Lung (tissue), 12 donors: Measurements from ENCODE around the gene PLVAP. TPM values are rescaled to one million over a fixed set of nuclear protein-coding genes. Genes with fewer than 3 reads are reported as not detected.
A peak's percentile ranks its signal among the peaks of the same experiment; 100 is the strongest.

Experiments
- ATAC-seq: fragments of 200-7000 bp; cut with Tn5 transposase; one replicate; pipeline ENCODE4 v1.9.1; 2020; ENCODE audit warnings: moderate number of reproducible peaks; ENCODE audit not compliant: insufficient read depth, low FRiP score
- DNase-seq, 3 donors: peaks; one replicate each; pipeline ENCODE4 v3.0.0-alpha.2; 2013 to 2017
- H3K27ac ChIP-seq, 2 donors: one replicate each; pipeline ENCODE4 v1.5.1; 2013; ENCODE audit warnings: mild to moderate bottlenecking in 2 of 2, moderate library complexity in 2 of 2, control low read depth in 1 of 2, inconsistent platforms in 1 of 2, low read depth in 1 of 2, low read length in 1 of 2
- H3K27me3 ChIP-seq, 3 donors: one replicate each; pipeline ENCODE4 v1.5.1; 2013; ENCODE audit warnings: low read length in 2 of 3; ENCODE audit not compliant: control insufficient read depth in 3 of 3, insufficient read depth in 3 of 3
- H3K36me3 ChIP-seq, 4 donors: one replicate each; pipeline ENCODE4 v1.5.1; 2013; ENCODE audit warnings: low read length in 4 of 4, mild to moderate bottlenecking in 1 of 4, moderate library complexity in 1 of 4; ENCODE audit not compliant: control insufficient read depth in 4 of 4, insufficient read depth in 4 of 4
- H3K4me1 ChIP-seq, 5 donors: one replicate each; pipeline ENCODE4 v1.5.1; 2013; ENCODE audit warnings: low read length in 5 of 5, mild to moderate bottlenecking in 2 of 5, moderate library complexity in 1 of 5; ENCODE audit not compliant: control insufficient read depth in 5 of 5, insufficient read depth in 5 of 5
- H3K4me3 ChIP-seq: one replicate; pipeline ENCODE4 v1.5.1; 2013; ENCODE audit warnings: mild to moderate bottlenecking, control low read depth, moderate library complexity
- H3K9ac ChIP-seq, 2 donors: one replicate each; pipeline ENCODE4 v1.5.1; 2013; ENCODE audit warnings: low read length in 2 of 2, control low read depth in 1 of 2; ENCODE audit not compliant: insufficient read depth in 1 of 2
- H3K9me3 ChIP-seq, 4 donors: one replicate each; pipeline ENCODE4 v1.5.1; 2013; ENCODE audit warnings: low read length in 3 of 4, mild to moderate bottlenecking in 1 of 4, moderate library complexity in 1 of 4; ENCODE audit not compliant: control insufficient read depth in 4 of 4, insufficient read depth in 3 of 4
- CTCF ChIP-seq: IDR thresholded peaks from 2 replicates; pipeline ENCODE4 v1.5.1; 2012; ENCODE audit warnings: mild to moderate bottlenecking; ENCODE audit errors: control extremely low read depth, extremely low read depth
- WGBS, 2 donors: extraction: QIAGEN DNeasy Blood & Tissue Kit; methylation state at CpG; one replicate each; pipeline ENCODE4 v1.1.7; 2013; 5-methylcytosine and 5-hydroxymethylcytosine counted together
- polyA plus RNA-seq, 2 donors: library from polyadenylated mRNA; stranded (reverse); fragments of 200-250 nt; gene quantifications; one replicate each; pipeline ENCODE4 v1.2.1, GENCODE V29; 2013
- total RNA-seq, 2 donors: library from RNA; depleted of rRNA in 1 of 2; stranded (reverse); fragments of >200 nt in 1 of 2; gene quantifications; one replicate each; pipeline ENCODE4 v1.2.1, GENCODE V29; 2014 to 2021
- donor health status: control.
- donor health status: control.
- donor health status: Bipolar disorder and iron deficiency.
- donor health status: healthy.
- donor health status: DM: yes; HTN: yes; CAD: no.

The PLVAP gene
- total and polyA plus RNA-seq, 4 donors, result 6.4 to 55.0 (median 25.8) TPM

GRCh38 chr19:17389957-17390664, 13.0 kb upstream of the PLVAP start:
- Histone ChIP-seq H3K27me3 (peaks cover 0 to 10% (median 9%) of the 10 kb centered on the region in 3 donors), H3K27ac (no peak overlapping the region), H3K9ac (no peak overlapping the region), H3K36me3 (no peaks in the 10 kb centered on the region), H3K4me1 (peaks cover 2 to 16% (median 3%) of the 10 kb centered on the region in 5 donors), H3K9me3 (peaks cover 0 to 6% (median 0%) of the 10 kb centered on the region in 4 donors), H3K4me3 (no peak overlapping the region)
- no peak for ATAC-seq
- WGBS, 2 donors, result 9 to 10% methylated on average over 27 to 37 of the region's 37 CpGs
- DNase-seq, result peak in 1 of 3 donors; percentile 25
- no peak for TF ChIP-seq CTCF

GRCh38 chr19:17389288-17389687, 12.1 kb upstream of the PLVAP start:
- no peak for ATAC-seq
- TF ChIP-seq CTCF, result no peak
- WGBS, 2 donors, result 55 to 74% methylated on average over 1 of the region's 1 CpG
- H3K36me3 ChIP-seq, result no peaks in the 10 kb centered on the region
- no peak for DNase-seq
- no peak overlapping the region for H3K9ac ChIP-seq
- H3K9me3 ChIP-seq, result peaks cover 0 to 6% (median 0%) of the 10 kb centered on the region in 4 donors
- no peak overlapping the region for H3K4me3 ChIP-seq
- peaks cover 2 to 16% (median 3%) of the 10 kb centered on the region in 5 donors for H3K4me1 ChIP-seq
- no peak overlapping the region for H3K27ac ChIP-seq
- H3K27me3 ChIP-seq, result peaks cover 0 to 9% (median 8%) of the 10 kb centered on the region in 3 donors

GRCh38 chr19:17385878-17386611, 8.9 kb upstream of the PLVAP start:
- Histone ChIP-seq H3K27me3 (no peaks in the 10 kb centered on the region), H3K4me3 (no peak overlapping the region), H3K9me3 (peaks cover 0 to 6% (median 0%) of the 10 kb centered on the region in 4 donors), H3K36me3 (no peaks in the 10 kb centered on the region), H3K4me1 (peaks cover 0 to 16% (median 0%) of the 10 kb centered on the region in 5 donors), H3K27ac (no peak overlapping the region), H3K9ac (no peak overlapping the region)
- ATAC-seq (no peak), DNase-seq (peak; percentile 84 to 87 (median 87))
- peak; percentile 83 for TF ChIP-seq CTCF
- 34 to 42% methylated on average over 20 of the region's 20 CpGs for WGBS, 2 donors
